Spleen (tissue), 11 donors: ENCODE results near the gene CDK5RAP3. TPM values are rescaled to one million over a fixed set of nuclear protein-coding genes. Genes with fewer than 3 reads are reported as not detected.
"Not testable (repeated sequence)": the region's sequence is repeated elsewhere in the genome, so short reads cannot be mapped to it uniquely, and the experiment has no call there.

Experiments used
- DNase-seq: peaks from one replicate; pipeline ENCODE4 v3.0.0-alpha.2; 2020
- H3K27ac ChIP-seq, 8 donors: fragments of 200-600 bp; sonication (generic) in 7 of 8; 1 replicate in 4 of 8; 2 replicates in 4 of 8; pipeline versions ENCODE4 v1.5.0 to v1.8.0; 2016 to 2021; ENCODE audit warnings: inconsistent platforms in 4 of 8, mild to moderate bottlenecking in 4 of 8, moderate library complexity in 1 of 8
- H3K27me3 ChIP-seq, 7 donors: fragments of 200-600 bp; sonication (generic) in 6 of 7; replicated peaks in 1 of 7; 1 replicate in 4 of 7; 2 replicates in 3 of 7; pipeline versions ENCODE4 v1.5.0 to v1.8.0; 2016 to 2021; ENCODE audit warnings: inconsistent platforms in 3 of 7, mild to moderate bottlenecking in 1 of 7
- H3K36me3 ChIP-seq, 6 donors: fragments of 200-600 bp; sonication (generic) in 5 of 6; 1 replicate in 4 of 6; 2 replicates in 2 of 6; pipeline versions ENCODE4 v1.5.0 to v1.8.0; 2016 to 2021; ENCODE audit warnings: inconsistent platforms in 2 of 6
- H3K4me1 ChIP-seq, 6 donors: fragments of 200-600 bp; sonication (generic) in 5 of 6; 1 replicate in 3 of 6; 2 replicates in 3 of 6; pipeline versions ENCODE4 v1.5.0 to v1.8.0; 2016 to 2021; ENCODE audit warnings: inconsistent platforms in 3 of 6
- H3K4me3 ChIP-seq, 8 donors: fragments of 200-600 bp; sonication (generic) in 7 of 8; 1 replicate in 4 of 8; 2 replicates in 4 of 8; pipeline versions ENCODE4 v1.5.0 to v1.8.0; 2016 to 2021; ENCODE audit warnings: inconsistent platforms in 4 of 8, mild to moderate bottlenecking in 4 of 8, moderate library complexity in 2 of 8
- H3K9me3 ChIP-seq, 8 donors: fragments of 200-600 bp; sonication (generic) in 7 of 8; 1 replicate in 4 of 8; 2 replicates in 4 of 8; pipeline versions ENCODE4 v1.5.0 to v1.8.0; 2016 to 2021; ENCODE audit warnings: inconsistent platforms in 4 of 8
- POLR2A ChIP-seq, 3 donors: fragments of 450-650 bp; IDR thresholded peaks; one replicate each; pipeline ENCODE4 v1.5.1; 2017; ENCODE audit warnings: antibody characterized with exemption in 3 of 3, mild to moderate bottlenecking in 1 of 3
- POLR2AphosphoS5 ChIP-seq, 3 donors: sonication (generic); formaldehyde crosslinking; IDR thresholded peaks; one replicate each; pipeline ENCODE4 v1.5.1; 2017; ENCODE audit warnings: antibody characterized with exemption in 3 of 3
- WGBS, 5 donors: extraction: QIAGEN DNeasy Blood & Tissue Kit in 3 of 5; methylation state at CpG; one replicate each; pipeline versions ENCODE4 v1.1.5 to v1.1.7; 2013 to 2018; 5-methylcytosine and 5-hydroxymethylcytosine counted together
- intact Hi-C: fragments of 100-400 bp; cut with DNase I; formaldehyde crosslinking; loops from one replicate; pipeline ENCODE4 v1.15.0; 2023; ENCODE audit warnings: low total_unique reads
- polyA plus RNA-seq, 3 donors: library from polyadenylated mRNA; stranded (reverse); fragments of 200-250 nt; gene quantifications; one replicate each; pipeline ENCODE4 v1.2.1, GENCODE V29; 2013
- total RNA-seq, 7 donors: library from RNA; depleted of rRNA in 3 of 7; stranded (reverse); fragments of >200 nt in 3 of 7; fragmentation: NEBNext Ultra II Directional in 4 of 7; extraction: Animal tissue kit (Norgen Biotek cat#: 25700) in 4 of 7; gene quantifications; one replicate each; pipeline versions ENCODE4 v1.1.0 to v1.2.1, GENCODE V29; 2016 to 2021
- TF ChIP-seq, protein P1 (sequence below), 11 experiments: fragments of 200-600 bp in 7 of 11; fragments of 450-650 bp in 4 of 11; sonication (generic) in 4 of 11; IDR thresholded peaks in 8 of 11; conservative IDR thresholded peaks in 3 of 11; 1 replicate in 7 of 11; 2 replicates in 4 of 11; pipeline versions ENCODE4 v1.4.0 to v1.8.0; 2016 to 2021; ENCODE audit warnings: antibody characterized with exemption in 11 of 11, inconsistent platforms in 4 of 11, mild to moderate bottlenecking in 1 of 11
- donor health status: healthy with polysubstance abuse.
- donor health status: DM: no; HTN: no; CAD: no; lungs with moderate emphysema.
- donor health status: DM: no; HTN: no; CAD: no.
- donor health status: Bipolar disorder and iron deficiency.
- donor health status: healthy.
- donor health status: DM: no; HTN: no; CAD: no.
- donor health status: DM: yes; HTN: yes; CAD: no.

The CDK5RAP3 gene
- total and polyA plus RNA-seq, 10 donors = 216 to 1,020 (median 261) TPM

GRCh38 chr17:48012654-48013053, 41.7 kb downstream of the CDK5RAP3 start:
- Histone ChIP-seq H3K9me3 (no peaks in the 10 kb centered on the region), H3K27ac (no peak overlapping the region), H3K27me3 (peaks cover 0 to 61% (median 14%) of the 10 kb centered on the region in 7 donors), H3K4me1 (peaks cover 8 to 28% (median 24%) of the 10 kb centered on the region in 6 donors), H3K36me3 (no peaks in the 10 kb centered on the region), H3K4me3 (peak overlapping the region in 3 of 8 donors; percentile 33 to 70 (median 45))
- intact Hi-C loops = no loop called here
- no peak for TF ChIP-seq POLR2A (IDR thresholded peaks at IDR 0.05)
- TF ChIP-seq POLR2AphosphoS5 (IDR thresholded peaks at IDR 0.05) = no peak
- TF ChIP-seq, protein P1, sequence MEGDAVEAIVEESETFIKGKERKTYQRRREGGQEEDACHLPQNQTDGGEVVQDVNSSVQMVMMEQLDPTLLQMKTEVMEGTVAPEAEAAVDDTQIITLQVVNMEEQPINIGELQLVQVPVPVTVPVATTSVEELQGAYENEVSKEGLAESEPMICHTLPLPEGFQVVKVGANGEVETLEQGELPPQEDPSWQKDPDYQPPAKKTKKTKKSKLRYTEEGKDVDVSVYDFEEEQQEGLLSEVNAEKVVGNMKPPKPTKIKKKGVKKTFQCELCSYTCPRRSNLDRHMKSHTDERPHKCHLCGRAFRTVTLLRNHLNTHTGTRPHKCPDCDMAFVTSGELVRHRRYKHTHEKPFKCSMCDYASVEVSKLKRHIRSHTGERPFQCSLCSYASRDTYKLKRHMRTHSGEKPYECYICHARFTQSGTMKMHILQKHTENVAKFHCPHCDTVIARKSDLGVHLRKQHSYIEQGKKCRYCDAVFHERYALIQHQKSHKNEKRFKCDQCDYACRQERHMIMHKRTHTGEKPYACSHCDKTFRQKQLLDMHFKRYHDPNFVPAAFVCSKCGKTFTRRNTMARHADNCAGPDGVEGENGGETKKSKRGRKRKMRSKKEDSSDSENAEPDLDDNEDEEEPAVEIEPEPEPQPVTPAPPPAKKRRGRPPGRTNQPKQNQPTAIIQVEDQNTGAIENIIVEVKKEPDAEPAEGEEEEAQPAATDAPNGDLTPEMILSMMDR (IDR thresholded peaks at IDR 0.05 in 8 of 11, conservative IDR thresholded peaks at IDR 0.05 in 3 of 11) = no peak
- 38 to 53% (median 48%) methylated on average over 2 to 5 of the region's 5 CpGs for WGBS, 5 donors
- DNase-seq = no peak

DNA sequence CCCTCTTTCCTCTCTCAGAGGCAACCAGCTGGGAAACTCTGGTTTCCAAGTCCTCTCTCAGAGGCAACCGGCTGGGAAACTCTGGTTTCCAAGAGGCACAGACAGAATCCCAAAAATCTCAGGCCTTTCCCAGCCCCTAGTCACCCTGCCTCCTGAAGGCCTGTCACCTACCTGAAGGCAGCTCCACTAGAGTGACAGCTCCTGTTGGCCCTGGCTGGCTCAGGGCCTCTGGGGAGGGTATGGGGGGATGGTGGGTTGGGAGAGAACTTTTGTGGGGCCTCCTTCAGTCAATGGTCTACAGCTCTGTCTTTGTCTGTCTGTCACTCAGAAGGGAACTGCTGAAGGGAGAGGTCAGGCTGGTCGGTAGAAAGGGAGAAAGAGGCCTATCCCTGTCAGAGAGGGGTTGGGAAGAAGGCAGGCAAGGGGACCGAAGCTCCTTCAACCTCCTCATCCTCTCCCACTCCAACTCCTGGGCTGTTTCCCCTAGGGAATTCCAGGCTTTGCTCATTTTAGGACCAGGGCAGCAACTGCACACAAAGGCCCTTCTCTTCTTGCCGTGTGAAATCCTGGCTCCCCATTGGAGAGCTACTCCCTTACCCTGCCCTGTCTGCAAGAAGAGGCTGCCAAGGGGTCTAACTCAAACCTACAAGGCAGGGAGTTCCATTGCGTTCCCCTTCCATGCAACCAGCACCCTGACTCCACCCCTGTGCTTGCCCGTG, 43.1 kb downstream of the CDK5RAP3 start:
- WGBS, 5 donors = 77 to 89% (median 83%) methylated on average over 5 to 6 of the region's 6 CpGs
- Histone ChIP-seq H3K36me3 (no peaks in the 10 kb centered on the region), H3K27me3 (peaks cover 0 to 60% (median 14%) of the 10 kb centered on the region in 7 donors), H3K27ac (no peak overlapping the region), H3K4me3 (no peak overlapping the region), H3K4me1 (peaks cover 8 to 37% (median 32%) of the 10 kb centered on the region in 6 donors), H3K9me3 (no peaks in the 10 kb centered on the region)
- peak; percentile 54 for DNase-seq
- TF ChIP-seq POLR2AphosphoS5 (IDR thresholded peaks at IDR 0.05) = no peak
- TF ChIP-seq POLR2A (IDR thresholded peaks at IDR 0.05) = no peak
- intact Hi-C loops = no loop called here

DNA sequence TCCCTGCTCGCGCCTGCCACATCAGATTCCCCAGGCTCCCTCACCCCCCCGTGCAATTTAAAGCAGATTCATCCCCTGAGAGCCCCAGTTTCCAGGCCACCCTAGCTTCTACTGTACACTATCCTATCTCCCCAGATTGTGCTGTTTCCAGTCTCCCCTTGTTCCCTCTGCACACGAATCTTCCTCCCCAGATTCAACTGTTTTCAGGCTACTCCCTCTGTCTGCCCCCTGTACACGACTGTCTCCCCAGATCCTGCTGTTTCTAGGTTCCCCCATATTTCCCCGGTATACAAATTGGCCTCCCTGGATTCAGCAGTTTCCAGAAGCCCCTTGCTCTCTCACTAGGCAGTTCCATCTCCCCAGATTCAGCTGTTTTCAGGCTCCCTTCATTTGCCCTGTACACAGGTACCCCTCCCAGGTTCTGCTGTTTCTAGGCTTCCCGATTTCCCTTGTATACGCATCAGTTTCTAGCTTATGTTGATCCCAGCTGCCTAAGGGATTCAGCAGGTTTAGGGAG, 43.7 kb downstream of the CDK5RAP3 start:
- 72 to 80% (median 75%) methylated on average over 8 of the region's 8 CpGs for WGBS, 5 donors
- DNase-seq = no peak
- Histone ChIP-seq H3K27ac (no peak overlapping the region), H3K4me3 (no peak overlapping the region), H3K27me3 (peaks cover 0 to 60% (median 14%) of the 10 kb centered on the region in 7 donors), H3K36me3 (no peaks in the 10 kb centered on the region), H3K9me3 (no peaks in the 10 kb centered on the region), H3K4me1 (peaks cover 8 to 37% (median 32%) of the 10 kb centered on the region in 6 donors)
- intact Hi-C loops = loop anchor here (5.0 kb wide), 1 partner anchor 37 kb away; no protein-coding TSS in a partner anchor
- no peak for TF ChIP-seq POLR2AphosphoS5 (IDR thresholded peaks at IDR 0.05)
- TF ChIP-seq, protein P1 (IDR thresholded peaks at IDR 0.05 in 8 of 11, conservative IDR thresholded peaks at IDR 0.05 in 3 of 11) = no peak
- TF ChIP-seq POLR2A (IDR thresholded peaks at IDR 0.05) = no peak

GRCh38 chr17:48016112-48016511, 45.2 kb downstream of the CDK5RAP3 start:
- DNase-seq = no peak
- Histone ChIP-seq H3K9me3 (no peaks in the 10 kb centered on the region), H3K27me3 (peaks cover 0 to 60% (median 14%) of the 10 kb centered on the region in 7 donors), H3K27ac (no peak overlapping the region), H3K36me3 (no peaks in the 10 kb centered on the region), H3K4me1 (peaks cover 8 to 38% (median 33%) of the 10 kb centered on the region in 6 donors), H3K4me3 (no peak overlapping the region)
- WGBS, 5 donors = 86 to 97% (median 90%) methylated on average over 2 of the region's 2 CpGs
- intact Hi-C loops = loop anchor here (5.0 kb wide), 1 partner anchor 39 kb away; no protein-coding TSS in a partner anchor
- TF ChIP-seq POLR2AphosphoS5 (IDR thresholded peaks at IDR 0.05) (no peak), POLR2A (IDR thresholded peaks at IDR 0.05) (no peak)
- TF ChIP-seq, protein P1 (IDR thresholded peaks at IDR 0.05 in 8 of 11, conservative IDR thresholded peaks at IDR 0.05 in 3 of 11) = no peak

GRCh38 chr17:48017817-48018158, 46.9 kb downstream of the CDK5RAP3 start:
- intact Hi-C loops = loop anchor here (5.0 kb wide), 1 partner anchor 40 kb away; no protein-coding TSS in a partner anchor
- WGBS, 5 donors = 58 to 90% (median 86%) methylated on average over 4 of the region's 4 CpGs
- not testable (repeated sequence) for H3K4me3 ChIP-seq, H3K9me3 ChIP-seq, H3K36me3 ChIP-seq
- Histone ChIP-seq H3K4me1 (peaks cover 0 to 36% (median 23%) of the 10 kb centered on the region in 6 donors), H3K27me3 (peaks cover 0 to 60% (median under 1%) of the 10 kb centered on the region in 7 donors), H3K27ac (peak overlapping the region in 5 of 8 donors; percentile 66 to 82 (median 78))
- peak; percentile 19 for DNase-seq
